GM23248 (cell line): ENCODE data around the gene CHST8. TPM values are rescaled to one million over a fixed set of nuclear protein-coding genes. Genes with fewer than 3 reads are reported as not detected.

Source experiments
- DNase-seq: peaks from one replicate; pipeline ENCODE4 v3.0.0-alpha.2; 2015
- H2AFZ ChIP-seq: fragments of 200-600 bp; sonication (generic); 2 replicates; pipeline ENCODE4 v1.6.1; 2016; ENCODE audit warnings: antibody characterized with exemption
- H3F3A ChIP-seq: fragments of 200-600 bp; sonication (generic); 2 replicates; pipeline ENCODE4 v1.6.1; 2016; ENCODE audit warnings: mild to moderate bottlenecking, antibody characterized with exemption, mixed run types; ENCODE audit not compliant: insufficient read depth
- H3K27ac ChIP-seq: fragments of 200-600 bp; sonication (generic); 2 replicates; pipeline ENCODE4 v1.5.1; 2016; ENCODE audit warnings: mild to moderate bottlenecking
- H3K27me3 ChIP-seq: fragments of 200-600 bp; sonication (generic); replicated peaks from 2 replicates; pipeline ENCODE4 v1.6.1; 2016; ENCODE audit warnings: mild to moderate bottlenecking; ENCODE audit not compliant: insufficient read depth
- H3K36me3 ChIP-seq: fragments of 200-600 bp; sonication (generic); 2 replicates; pipeline ENCODE4 v1.6.1; 2016; ENCODE audit warnings: low read depth, mild to moderate bottlenecking
- H3K4me1 ChIP-seq: fragments of 200-600 bp; sonication (generic); 2 replicates; pipeline ENCODE4 v1.6.1; 2016; ENCODE audit warnings: mild to moderate bottlenecking; ENCODE audit not compliant: insufficient read depth
- H3K4me2 ChIP-seq: fragments of 200-600 bp; sonication (generic); one replicate; pipeline ENCODE4 v1.6.1; 2016; ENCODE audit warnings: mild to moderate bottlenecking; ENCODE audit not compliant: unreplicated experiment
- H3K4me3 ChIP-seq: fragments of 200-600 bp; sonication (generic); 2 replicates; pipeline ENCODE4 v1.5.1; 2016; ENCODE audit warnings: mild to moderate bottlenecking
- H3K79me2 ChIP-seq: fragments of 200-600 bp; sonication (generic); 2 replicates; pipeline ENCODE4 v1.6.1; 2016; ENCODE audit warnings: mild to moderate bottlenecking; ENCODE audit not compliant: insufficient read depth
- H3K9ac ChIP-seq: fragments of 200-600 bp; sonication (generic); 2 replicates; pipeline ENCODE4 v1.6.1; 2016; ENCODE audit warnings: mild to moderate bottlenecking
- H3K9me2 ChIP-seq: fragments of 200-600 bp; sonication (generic); 2 replicates; pipeline ENCODE4 v1.6.1; 2016; ENCODE audit warnings: mixed run types, mild to moderate bottlenecking, moderate library complexity; ENCODE audit not compliant: insufficient read depth
- H3K9me3 ChIP-seq: fragments of 200-600 bp; sonication (generic); one replicate; pipeline ENCODE4 v1.6.1; 2017; ENCODE audit warnings: low read depth
- H4K20me1 ChIP-seq: fragments of 200-600 bp; sonication (generic); 2 replicates; pipeline ENCODE4 v1.6.0; 2016; ENCODE audit not compliant: insufficient read depth
- EZH2 ChIP-seq: fragments of 200-600 bp; sonication (generic); IDR thresholded peaks from 2 replicates; pipeline ENCODE4 v1.6.1; 2018; ENCODE audit warnings: antibody characterized with exemption, mild to moderate bottlenecking; ENCODE audit not compliant: insufficient read depth, poor library complexity, severe bottlenecking
- EZH2phosphoT487 ChIP-seq: fragments of 200-600 bp; sonication (generic); IDR thresholded peaks from 2 replicates; pipeline ENCODE4 v1.6.1; 2018; ENCODE audit warnings: antibody characterized with exemption, moderate library complexity, mild to moderate bottlenecking, low read depth; ENCODE audit not compliant: insufficient read depth
- WGBS, 2 experiments: methylation state at CpG; one replicate each; pipeline ENCODE4 v1.1.6; 2015 to 2017; ENCODE audit warnings: low lambda C conversion rate in 2 of 2, low coverage in 1 of 2; ENCODE audit errors: missing lambda C conversion rate in 2 of 2; 5-methylcytosine and 5-hydroxymethylcytosine counted together
- in situ Hi-C: fragments of 300-500 bp; cut with MboI; formaldehyde crosslinking; loops from 2 replicates; pipeline ENCODE4 v1.15.0; 2020
- polyA plus RNA-seq: library from polyadenylated mRNA; unstranded; fragments of >200 nt; fragmentation: Nextera tagmentation; extraction: Ambion mirVana; gene quantifications from 2 replicates; pipeline ENCODE4 v1.2.1, GENCODE V29; 2016
- total RNA-seq: library from RNA; depleted of rRNA; stranded (reverse); fragments of >200 nt; shearing (Covaris generic); gene quantifications from 2 replicates; pipeline ENCODE4 v1.2.3, GENCODE V29; 2014

Gene CHST8
- total and polyA plus RNA-seq, 2 experiments from 2014 or later, result 0.30 to 1.1 TPM

GRCh38 chr19:33728141-33728540 lies 106.4 kb downstream of the CHST8 start:
- H2AFZ ChIP-seq, result no peak overlapping the region
- no peaks in the 10 kb centered on the region for H3K9me3 ChIP-seq
- H3K4me2 ChIP-seq, result no peak overlapping the region
- no peaks in the 10 kb centered on the region for H4K20me1 ChIP-seq
- no peak for DNase-seq
- H3K27ac ChIP-seq, result no peak overlapping the region
- 35 to 40% methylated on average over 3 of the region's 3 CpGs for WGBS, 2 experiments
- TF ChIP-seq EZH2phosphoT487 (no peak), EZH2 (no peak)
- in situ Hi-C loops, result no loop called here
- no peaks in the 10 kb centered on the region for H3K36me3 ChIP-seq
- no peaks in the 10 kb centered on the region for H3K79me2 ChIP-seq
- H3K4me1 ChIP-seq, result no peaks in the 10 kb centered on the region
- H3F3A ChIP-seq, result no peaks in the 10 kb centered on the region
- no peaks in the 10 kb centered on the region for H3K9me2 ChIP-seq
- no peak overlapping the region for H3K4me3 ChIP-seq
- H3K27me3 ChIP-seq, result no peaks in the 10 kb centered on the region; the same call in none of the 2 replicates
- H3K9ac ChIP-seq, result no peak overlapping the region

DNA sequence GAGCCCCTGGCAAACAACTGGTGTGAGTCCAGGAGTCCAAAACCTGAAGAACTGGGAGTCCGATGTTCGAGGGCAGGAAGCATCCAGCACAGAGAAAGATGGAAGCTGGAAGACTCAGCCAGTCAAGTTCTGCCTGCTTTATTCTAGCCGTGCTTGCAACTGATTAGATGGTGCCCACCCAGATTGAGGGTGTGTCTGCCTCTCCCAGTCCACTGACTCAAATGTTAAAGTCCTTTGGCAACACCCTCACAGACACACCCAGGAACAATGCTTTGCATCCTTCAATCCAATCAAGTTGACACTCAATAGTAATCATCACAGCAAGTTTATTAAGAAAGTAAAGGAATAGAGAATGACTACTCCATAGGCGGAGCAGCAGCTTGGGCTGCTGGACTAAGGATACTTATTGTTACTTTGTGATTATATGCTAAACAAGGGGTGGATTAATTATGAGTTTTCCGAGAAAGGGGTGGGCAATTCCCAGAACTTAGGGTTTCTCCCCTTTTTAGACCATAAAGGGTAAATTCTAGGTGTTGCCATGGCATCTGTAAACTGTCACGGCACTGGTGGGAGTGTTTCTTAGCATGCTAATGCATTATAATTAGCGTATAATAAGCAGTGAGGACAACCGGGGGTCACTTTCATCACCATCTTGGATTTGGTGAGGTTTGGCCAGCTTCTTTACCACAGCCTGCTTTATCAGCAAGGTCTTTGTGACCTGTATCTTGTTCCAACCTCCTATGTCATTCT lies 109.3 kb downstream of the CHST8 start:
- H3K79me2 ChIP-seq, result no peaks in the 10 kb centered on the region
- WGBS, 2 experiments, result 37 to 43% methylated on average over 8 of the region's 8 CpGs
- in situ Hi-C loops, result no loop called here
- no peaks in the 10 kb centered on the region for H3K9me3 ChIP-seq
- H3K27ac ChIP-seq, result no peak overlapping the region
- H3K27me3 ChIP-seq, result no peaks in the 10 kb centered on the region; the same call in none of the 2 replicates
- TF ChIP-seq EZH2, result no peak
- TF ChIP-seq EZH2phosphoT487, result no peak
- DNase-seq, result no peak
- no peak overlapping the region for H3K4me3 ChIP-seq
- no peaks in the 10 kb centered on the region for H3K9me2 ChIP-seq
- H3K36me3 ChIP-seq, result no peaks in the 10 kb centered on the region
- H3F3A ChIP-seq, result no peaks in the 10 kb centered on the region
- no peaks in the 10 kb centered on the region for H3K4me1 ChIP-seq
- no peak overlapping the region for H3K4me2 ChIP-seq
- no peaks in the 10 kb centered on the region for H4K20me1 ChIP-seq
- H2AFZ ChIP-seq, result no peak overlapping the region
- H3K9ac ChIP-seq, result no peak overlapping the region

DNA sequence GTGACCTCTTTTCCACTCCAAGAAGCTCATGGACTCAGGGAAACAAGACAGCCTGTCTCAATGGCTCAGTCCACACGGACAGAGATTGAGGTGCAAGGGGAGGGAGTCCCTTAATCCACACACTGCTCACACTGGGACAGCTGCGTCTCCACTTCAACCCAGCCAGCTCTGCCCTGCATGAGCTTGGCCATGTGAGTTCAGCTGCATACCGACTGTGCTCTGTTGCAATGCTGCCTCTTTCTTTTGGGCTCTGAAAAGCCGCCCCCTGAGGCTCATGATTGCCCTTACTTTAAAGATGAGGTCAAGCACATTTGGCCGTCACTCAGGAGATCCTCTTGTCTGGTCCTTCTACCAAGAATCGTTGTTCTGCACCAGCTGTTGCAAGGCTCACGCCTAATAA lies 110.1 kb downstream of the CHST8 start:
- Histone ChIP-seq H3K9ac (no peak overlapping the region), H3K4me3 (no peak overlapping the region), H3K4me2 (no peak overlapping the region), H3K36me3 (no peaks in the 10 kb centered on the region), H4K20me1 (no peaks in the 10 kb centered on the region), H2AFZ (no peak overlapping the region), H3K4me1 (no peaks in the 10 kb centered on the region), H3K9me2 (no peaks in the 10 kb centered on the region), H3K79me2 (no peaks in the 10 kb centered on the region), H3K27ac (no peak overlapping the region), H3F3A (no peaks in the 10 kb centered on the region), H3K27me3 (no peaks in the 10 kb centered on the region; the same call in none of the 2 replicates), H3K9me3 (no peaks in the 10 kb centered on the region)
- TF ChIP-seq EZH2phosphoT487, result no peak
- TF ChIP-seq EZH2, result no peak
- no peak for DNase-seq
- in situ Hi-C loops, result no loop called here
- 35 to 38% methylated on average over 7 of the region's 7 CpGs for WGBS, 2 experiments

- Histone ChIP-seq H3K79me2 (no peaks in the 10 kb centered on the region), H3K9me3 (no peaks in the 10 kb centered on the region), H3K36me3 (no peaks in the 10 kb centered on the region), H3K27ac (no peak overlapping the region), H4K20me1 (no peaks in the 10 kb centered on the region), H3K4me3 (no peak overlapping the region), H2AFZ (no peak overlapping the region), H3K9ac (no peak overlapping the region), H3K4me1 (no peaks in the 10 kb centered on the region), H3K4me2 (no peak overlapping the region), H3K9me2 (no peaks in the 10 kb centered on the region), H3K27me3 (0 out of 2 replicates have a peak, but pooled peaks cover 4% of the 10 kb centered on the region), H3F3A (no peaks in the 10 kb centered on the region)
- 0 to 5% methylated on average over 3 of the region's 3 CpGs for WGBS, 2 experiments
- TF ChIP-seq EZH2 (no peak), EZH2phosphoT487 (no peak)
- in situ Hi-C loops, result no loop called here
- no peak for DNase-seq
Measured at GRCh38 chr19:33734913-33735312, 113.2 kb downstream of the CHST8 start.

DNA sequence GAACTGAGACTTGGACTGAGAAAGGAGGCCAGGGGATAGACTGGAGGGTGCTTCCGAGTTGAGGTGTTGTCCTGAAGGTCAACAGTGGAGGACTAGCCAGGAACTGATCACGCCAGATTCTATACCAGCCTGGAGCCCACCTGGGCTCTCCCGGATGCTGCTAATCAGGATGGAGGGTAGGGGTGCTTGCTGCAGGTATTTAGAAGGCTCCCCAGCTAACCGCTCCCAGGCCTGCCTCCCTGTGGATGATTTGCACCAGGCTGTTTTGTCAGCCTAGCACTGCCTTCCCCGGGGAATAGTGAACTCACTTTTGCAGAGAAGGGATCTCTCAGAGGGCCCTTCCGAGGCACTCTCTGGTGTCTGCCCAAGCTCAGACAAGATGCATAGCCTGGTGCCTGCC lies 114.4 kb downstream of the CHST8 start:
- Histone ChIP-seq H3K79me2 (no peaks in the 10 kb centered on the region), H3K9ac (no peak overlapping the region), H3K27me3 (0 out of 2 replicates have a peak, but pooled peaks cover 6% of the 10 kb centered on the region), H3K9me3 (no peaks in the 10 kb centered on the region), H4K20me1 (no peaks in the 10 kb centered on the region), H2AFZ (no peak overlapping the region), H3K27ac (no peak overlapping the region), H3K9me2 (no peaks in the 10 kb centered on the region), H3K4me2 (no peak overlapping the region), H3K36me3 (no peaks in the 10 kb centered on the region), H3K4me1 (no peaks in the 10 kb centered on the region), H3K4me3 (no peak overlapping the region), H3F3A (no peaks in the 10 kb centered on the region)
- whole genome bisulfite sequencing, 2 experiments, result 11 to 24% methylated on average over 6 of the region's 6 CpGs
- no peak for DNase-seq
- TF ChIP-seq EZH2 (no peak), EZH2phosphoT487 (no peak)
- in situ Hi-C loops, result no loop called here
